Fibroblast of villous mesenchyme (primary cell): ENCODE data around the gene LAMTOR4. TPM values are rescaled to one million over a fixed set of nuclear protein-coding genes. Genes with fewer than 3 reads are reported as not detected.
A peak's percentile ranks its signal among the peaks of the same experiment; 100 is the strongest.

Experiments
- DNase-seq: peaks from one replicate; pipeline ENCODE4 v3.0.0-alpha.2; 2010; ENCODE audit warnings: low read depth
- H3K4me3 ChIP-seq: 2 replicates; pipeline ENCODE4 v1.5.1; 2011; ENCODE audit warnings: low read depth, mild to moderate bottlenecking, low read length
- total RNA-seq: library from RNA; depleted of rRNA; stranded (reverse); fragments of >200 nt; gene quantifications from 2 replicates; pipeline ENCODE4 v1.2.3, GENCODE V29; 2012
- TF ChIP-seq, protein P1 (sequence below): IDR thresholded peaks from 2 replicates; pipeline ENCODE4 v1.5.1; 2012; ENCODE audit warnings: low read depth, mild to moderate bottlenecking, low read length; ENCODE audit not compliant: insufficient read depth

LAMTOR4 gene
- total RNA-seq, 1 donor: 65.2 TPM

GRCh38 chr7:100155553-100156317, 7.0 kb downstream of the LAMTOR4 start:
- H3K4me3 ChIP-seq: no peak overlapping the region
- DNase-seq: no peak
- TF ChIP-seq, protein P1, sequence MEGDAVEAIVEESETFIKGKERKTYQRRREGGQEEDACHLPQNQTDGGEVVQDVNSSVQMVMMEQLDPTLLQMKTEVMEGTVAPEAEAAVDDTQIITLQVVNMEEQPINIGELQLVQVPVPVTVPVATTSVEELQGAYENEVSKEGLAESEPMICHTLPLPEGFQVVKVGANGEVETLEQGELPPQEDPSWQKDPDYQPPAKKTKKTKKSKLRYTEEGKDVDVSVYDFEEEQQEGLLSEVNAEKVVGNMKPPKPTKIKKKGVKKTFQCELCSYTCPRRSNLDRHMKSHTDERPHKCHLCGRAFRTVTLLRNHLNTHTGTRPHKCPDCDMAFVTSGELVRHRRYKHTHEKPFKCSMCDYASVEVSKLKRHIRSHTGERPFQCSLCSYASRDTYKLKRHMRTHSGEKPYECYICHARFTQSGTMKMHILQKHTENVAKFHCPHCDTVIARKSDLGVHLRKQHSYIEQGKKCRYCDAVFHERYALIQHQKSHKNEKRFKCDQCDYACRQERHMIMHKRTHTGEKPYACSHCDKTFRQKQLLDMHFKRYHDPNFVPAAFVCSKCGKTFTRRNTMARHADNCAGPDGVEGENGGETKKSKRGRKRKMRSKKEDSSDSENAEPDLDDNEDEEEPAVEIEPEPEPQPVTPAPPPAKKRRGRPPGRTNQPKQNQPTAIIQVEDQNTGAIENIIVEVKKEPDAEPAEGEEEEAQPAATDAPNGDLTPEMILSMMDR: no peak

- TF ChIP-seq, protein P1: no peak
- H3K4me3 ChIP-seq: no peak overlapping the region
- no peak for DNase-seq
Observed at GRCh38 chr7:100156331-100157068, 7.8 kb downstream of the LAMTOR4 start.

- no peak for DNase-seq
- H3K4me3 ChIP-seq: peak overlapping the region; percentile 74
Observed at GRCh38 chr7:100157069-100157333, 8.3 kb downstream of the LAMTOR4 start.

GRCh38 chr7:100157334-100158228, 8.9 kb downstream of the LAMTOR4 start:
- peak; percentile 84 for DNase-seq
- peak overlapping the region; percentile 74 for H3K4me3 ChIP-seq
- TF ChIP-seq, protein P1: peak; percentile 24

More at GRCh38 chr7:100157069-100157333, 8.3 kb downstream of the LAMTOR4 start:
- TF ChIP-seq, protein P1: no peak

DNA sequence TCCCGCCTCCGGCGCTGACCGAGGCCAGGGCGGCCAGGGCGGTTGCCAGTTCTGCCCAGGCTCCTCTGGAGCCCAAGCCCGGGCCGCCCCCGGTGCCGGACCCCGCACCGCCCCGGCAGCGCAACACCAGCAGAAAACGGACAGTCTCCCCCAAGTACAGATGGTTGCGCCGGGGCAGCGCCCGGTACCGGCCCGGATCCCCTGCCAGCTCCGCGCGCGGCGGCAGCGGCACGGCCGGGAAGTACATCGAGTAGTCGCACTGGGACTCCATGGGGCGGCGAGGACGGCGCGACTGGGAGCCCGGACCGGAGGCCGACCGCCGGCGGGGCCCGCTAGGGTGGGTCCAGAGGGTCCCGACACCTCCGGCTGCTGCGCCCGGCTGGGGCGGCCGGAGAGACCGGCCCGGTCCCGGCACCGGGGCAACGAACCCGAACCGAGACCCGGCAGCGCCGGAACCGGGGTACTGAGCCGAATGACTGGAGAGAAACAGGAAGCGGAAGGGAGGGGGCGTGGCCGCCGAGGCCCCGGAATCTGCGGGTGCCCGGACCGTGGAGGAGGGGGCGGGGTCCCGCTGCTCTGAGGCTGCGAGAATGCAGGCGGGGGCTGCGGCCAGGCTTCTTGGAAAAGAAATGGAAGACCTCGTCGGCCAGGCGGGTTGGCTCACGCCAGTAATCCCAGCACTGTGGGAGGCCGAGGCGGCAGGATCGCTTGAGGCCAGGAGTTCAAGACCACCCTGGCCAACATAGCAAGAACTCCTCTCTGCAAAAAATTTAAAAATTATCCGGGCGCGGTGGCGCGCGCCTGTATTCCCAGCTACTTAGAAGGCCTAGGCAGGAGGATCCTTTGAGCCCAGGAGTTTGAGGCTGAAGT, 9.7 kb downstream of the LAMTOR4 start, which contains the start of gene TRAPPC14:
Gene TRAPPC14, minus strand, starts transcription at position 495 of the 870 bp plus-strand sequence. Its CDS starts 224 bp downstream, at position 271.
- TF ChIP-seq, protein P1: no peak
- peak; percentile 85 for DNase-seq
- H3K4me3 ChIP-seq: peak within 1 kb of the TSS; percentile 74
